Measurements from ENCODE around the gene DDA1. TPM values are rescaled to one million over a fixed set of nuclear protein-coding genes. Genes with fewer than 3 reads are reported as not detected.
A peak's percentile ranks its signal among the peaks of the same experiment; 100 is the strongest.

Gene DDA1
- total and polyA plus RNA-seq, 9 of the 15 experiments (the other 6 are each of a cell fraction or from before 2014, with no cell fraction given): 1.4 to 83.8 (median 33.8) TPM

GRCh38 chr19:17266975-17267788 lies 42.2 kb upstream of the DDA1 start, which contains the start of gene BABAM1 (continued):
- TF ChIP-seq PTBP1 (IDR thresholded peaks at IDR 0.05; ENCODE audit: low read depth, low read length): no peak
- 0 out of 2 replicates have a peak, but pooled peaks have one; percentile 53 for TF ChIP-seq THAP12 (CRISPR knock-in tag; IDR thresholded peaks at IDR 0.05)
- no peak for TF ChIP-seq CCAR2 (IDR thresholded peaks at IDR 0.05; ENCODE audit: low read depth, low read length)
- no peak for TF ChIP-seq ZBTB1 (CRISPR knock-in tag; IDR thresholded peaks at IDR 0.05; ENCODE audit: borderline replicate concordance, low read depth)
- peak; percentile 94 for TF ChIP-seq FOXJ2 (tag; IDR thresholded peaks at IDR 0.05)
- TF ChIP-seq ASH1L (IDR thresholded peaks at IDR 0.05; ENCODE audit: borderline replicate concordance, low read depth, partially characterized antibody): peak; percentile 99
- no peak for TF ChIP-seq CBFB (CRISPR knock-in tag; IDR thresholded peaks at IDR 0.05)
- TF ChIP-seq PHF20 (IDR thresholded peaks at IDR 0.05; ENCODE audit: partially characterized antibody): peak; percentile 84
- TF ChIP-seq ZBTB26 (CRISPR knock-in tag; IDR thresholded peaks at IDR 0.05): peak; percentile 38; the same call in 1 of the 2 replicates
- TF ChIP-seq PYGO2 (tag; IDR thresholded peaks at IDR 0.05): peak; percentile 85
- TF ChIP-seq E2F1 (CRISPR knock-in tag; IDR thresholded peaks at IDR 0.05): no peak
- peak; percentile 97 for TF ChIP-seq FOS (IDR thresholded peaks at IDR 0.05; ENCODE audit: extremely low read depth, insufficient read length)
- TF ChIP-seq THAP7 (CRISPR knock-in tag; IDR thresholded peaks at IDR 0.05): no peak
- TF ChIP-seq TSHZ1 (CRISPR knock-in tag; IDR thresholded peaks at IDR 0.05): no peak
- peak; percentile 27 for TF ChIP-seq JUND (IDR thresholded peaks at IDR 0.05; ENCODE audit: borderline replicate concordance, low read depth, low read length)
- TF ChIP-seq JUND (tag; IDR thresholded peaks at IDR 0.05; ENCODE audit: borderline replicate concordance, low read depth, low read length): no peak; the same call in 2 of the 3 replicates
- no peak for TF ChIP-seq HSF4 (CRISPR knock-in tag; IDR thresholded peaks at IDR 0.05; ENCODE audit: borderline replicate concordance)
- TF ChIP-seq SMARCB1 (IDR thresholded peaks at IDR 0.05; ENCODE audit: insufficient read length, low read depth): no peak

Measured in K562 (cell line).